GM21723 (cell line): ENCODE results near the gene UIMC1.

Source experiments
- ATAC-seq: cut with Tn5 transposase; IDR thresholded peaks from one replicate; pipeline ENCODE4 v1.9.1; 2021; ENCODE audit warnings: mild to moderate bottlenecking, moderate library complexity; ENCODE audit not compliant: unreplicated experiment

UIMC1 gene

DNA sequence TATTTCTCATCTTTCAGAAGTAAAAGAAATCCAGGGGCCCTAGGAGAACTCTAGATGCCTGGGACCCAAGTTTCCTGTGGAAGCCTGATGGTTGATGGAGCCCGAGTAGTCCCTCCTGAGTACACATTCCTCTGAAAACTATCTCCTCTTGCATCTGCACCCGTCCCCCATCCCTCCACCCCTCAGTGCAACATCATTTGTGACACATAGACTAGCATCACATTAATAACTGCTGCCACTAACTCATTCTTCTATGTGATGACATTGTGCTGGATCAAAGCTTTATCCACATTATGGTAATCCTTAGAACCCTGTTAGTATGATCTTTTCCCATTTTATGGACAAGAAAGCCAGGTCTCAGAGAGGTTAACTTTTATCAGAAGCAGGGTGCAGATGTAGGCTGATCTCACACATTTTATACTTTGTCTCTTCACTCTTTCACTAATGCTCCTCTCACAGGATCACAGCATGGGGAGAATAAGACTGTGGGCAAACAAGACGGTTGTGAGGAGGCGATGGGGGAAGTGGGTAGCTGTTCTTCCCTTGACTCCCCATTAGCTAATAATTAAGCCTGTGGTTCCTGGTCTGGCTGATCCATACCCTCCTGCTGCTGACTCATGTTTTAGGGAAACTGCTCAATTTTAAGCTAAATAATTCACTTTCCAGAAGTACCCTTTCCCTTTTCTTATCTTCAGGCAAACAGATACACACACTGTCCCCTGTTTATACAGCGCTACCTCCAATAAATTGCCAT lies 103.5 kb downstream of the UIMC1 start:
- ATAC-seq: no peak

DNA sequence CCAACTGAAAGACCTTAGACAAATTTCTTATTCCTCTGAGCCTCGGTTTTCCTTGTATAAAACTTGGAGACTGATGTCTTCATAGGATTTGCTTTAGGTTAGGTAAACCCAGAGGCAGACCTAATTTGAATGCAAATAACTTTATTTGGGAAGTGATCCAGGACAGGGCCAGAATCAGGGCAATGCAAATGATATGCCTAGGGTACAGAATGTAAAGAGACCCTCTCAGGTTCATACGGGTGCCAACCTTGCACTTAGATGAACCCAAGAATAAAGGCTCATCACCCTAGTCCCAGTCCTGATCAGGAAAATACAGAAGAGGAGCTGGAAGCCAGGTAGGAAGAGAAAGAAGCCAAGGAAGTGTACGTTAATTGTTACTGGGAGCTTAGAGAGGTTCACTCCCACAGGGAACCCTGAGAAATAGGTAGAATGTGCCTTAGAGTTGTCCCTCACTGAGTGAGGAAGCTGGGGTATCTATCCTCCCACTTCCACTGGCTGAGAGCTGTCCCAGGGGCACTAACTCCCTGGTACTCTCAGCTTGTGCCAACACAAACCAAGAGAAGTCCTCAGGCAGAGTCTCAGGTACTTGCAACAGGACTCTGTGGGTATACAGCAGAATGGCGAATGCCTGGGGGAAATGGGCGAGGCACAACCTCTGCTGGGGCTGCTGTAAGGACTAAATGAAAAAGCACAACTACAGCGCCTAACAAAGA lies 104.3 kb downstream of the UIMC1 start:
- no peak for ATAC-seq

DNA sequence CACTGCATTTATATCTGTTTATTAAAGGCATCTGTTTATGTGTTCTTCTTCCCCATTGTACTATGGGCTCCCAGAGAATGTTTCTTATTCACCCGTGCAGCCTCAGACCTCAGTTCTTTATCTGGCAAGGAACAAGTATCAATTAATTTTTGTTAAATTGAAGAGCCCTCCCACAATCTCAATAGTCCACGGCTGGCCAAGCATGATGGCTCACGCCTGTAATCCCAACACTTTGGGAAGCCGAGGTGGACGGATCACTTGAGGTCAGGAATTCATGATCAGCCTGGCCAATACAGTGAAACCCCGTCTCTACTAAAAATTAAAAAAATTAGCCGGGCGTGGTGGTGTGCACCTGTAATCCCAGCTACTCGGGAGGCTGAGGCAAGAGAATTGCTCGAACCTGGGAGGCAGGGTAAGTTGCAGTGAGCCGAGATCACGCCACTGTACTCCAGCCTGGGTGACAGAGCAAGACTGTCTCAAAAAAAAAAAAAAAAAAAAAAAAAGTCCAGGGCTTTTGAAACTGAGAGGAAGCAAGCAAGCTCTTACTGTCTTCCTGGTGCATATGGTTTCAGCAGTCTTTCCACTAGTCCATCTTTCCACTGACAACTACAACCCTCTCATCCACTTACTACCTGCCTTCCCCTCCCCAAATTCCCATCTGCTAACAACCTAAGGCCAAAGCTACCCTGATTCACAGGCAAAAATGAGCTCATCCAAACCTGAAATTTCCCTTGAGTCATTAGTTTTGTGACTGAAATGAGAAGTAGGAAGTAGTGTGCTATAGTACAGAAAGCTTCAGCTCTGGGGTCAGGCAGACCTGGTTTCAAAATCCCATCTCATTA lies 105.1 kb downstream of the UIMC1 start:
- peak; percentile 64 for ATAC-seq

DNA sequence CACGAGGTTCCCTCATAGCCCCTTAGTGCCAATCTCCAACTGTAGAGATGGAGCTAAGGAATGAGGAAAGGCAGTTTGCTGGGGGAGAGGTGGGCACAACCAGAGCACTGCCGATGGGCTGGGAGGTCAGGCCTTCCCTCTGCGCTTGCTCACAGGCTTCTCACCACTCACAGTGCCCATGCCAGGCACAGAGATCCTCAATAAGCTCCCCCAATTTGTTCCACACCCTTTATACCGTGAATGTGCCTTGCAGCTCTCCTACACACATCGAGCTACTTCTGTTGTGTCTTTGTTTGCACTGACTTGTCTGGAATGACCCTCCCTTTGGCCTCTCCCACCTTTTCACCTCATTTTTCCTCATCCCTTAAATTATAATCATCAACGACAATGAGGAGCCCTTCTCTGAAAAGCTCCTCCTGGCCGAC lies 105.8 kb downstream of the UIMC1 start:
- ATAC-seq: no peak

DNA sequence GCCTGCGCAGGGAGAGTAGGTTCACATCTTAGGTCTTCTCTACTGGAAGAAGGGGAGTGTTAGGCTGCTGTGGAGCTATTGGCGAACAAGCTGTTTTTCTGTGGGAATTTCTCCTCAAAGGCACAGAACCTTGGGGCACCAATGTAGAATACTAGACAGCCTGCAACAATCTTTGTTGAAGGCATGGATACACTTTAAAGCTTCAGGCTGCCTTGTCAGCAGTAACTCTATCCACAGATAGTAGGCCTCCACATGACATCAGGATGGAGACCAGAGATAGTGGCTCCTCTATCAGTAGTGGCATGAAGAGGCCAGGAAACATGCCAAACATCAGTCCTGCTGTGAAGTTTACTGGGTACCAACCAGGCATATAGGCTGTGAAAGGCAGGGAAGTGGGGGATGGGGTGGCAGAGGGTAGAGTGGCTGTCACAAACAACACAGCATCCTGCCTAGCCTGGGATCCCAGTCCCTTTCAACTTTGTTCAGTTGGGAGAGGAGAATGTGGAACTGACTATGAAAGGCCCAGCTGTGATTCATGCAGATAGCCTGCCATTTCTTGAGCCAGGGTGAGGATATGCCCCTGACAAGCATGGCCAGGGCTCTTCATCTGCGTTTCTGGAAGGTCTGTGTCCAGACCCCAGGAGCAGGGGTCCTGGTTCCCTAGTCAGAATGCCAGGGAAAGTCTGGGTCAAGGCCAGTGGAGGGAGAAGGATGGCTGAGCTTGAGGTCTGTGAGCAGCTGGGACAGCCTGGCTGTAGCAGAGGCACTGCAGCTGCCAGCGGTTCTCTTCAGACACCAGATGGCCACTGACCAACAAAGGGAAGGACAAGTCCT lies 106.4 kb downstream of the UIMC1 start:
- no peak for ATAC-seq

DNA sequence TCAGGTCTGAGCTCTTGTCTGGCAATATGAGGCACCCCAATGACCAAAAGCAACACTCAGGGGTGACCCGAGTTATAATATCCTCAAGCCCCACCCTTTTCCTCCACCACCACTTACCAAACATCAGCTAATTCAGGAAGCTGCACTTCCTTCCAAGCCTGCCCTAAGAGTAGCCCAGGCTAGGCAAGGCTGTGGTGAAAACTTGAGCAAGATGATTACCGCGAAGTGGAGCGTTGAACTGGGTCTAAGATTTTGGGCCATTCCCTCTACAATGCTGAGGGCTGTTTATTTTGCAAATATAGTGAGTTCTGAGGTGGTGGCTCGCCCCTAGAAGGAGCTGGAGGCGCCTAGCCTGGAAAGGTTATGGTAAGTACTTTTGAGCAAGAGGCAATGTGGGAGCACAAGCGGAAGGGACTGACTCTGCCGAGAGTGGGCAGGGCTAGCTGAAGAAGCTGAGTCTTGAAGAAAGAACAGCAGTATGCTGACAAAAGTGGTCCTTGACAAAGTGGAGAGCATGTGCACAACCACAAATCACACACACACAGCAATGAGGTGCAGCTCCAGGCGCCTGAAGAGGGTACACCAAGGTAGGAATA lies 107.2 kb downstream of the UIMC1 start, which contains the start of gene HK3:
Gene HK3 (minus strand): TSS at position 51 of the 596 bp plus-strand sequence. CDS start 3,187 bp downstream, outside the sequence.
- no peak for ATAC-seq

DNA sequence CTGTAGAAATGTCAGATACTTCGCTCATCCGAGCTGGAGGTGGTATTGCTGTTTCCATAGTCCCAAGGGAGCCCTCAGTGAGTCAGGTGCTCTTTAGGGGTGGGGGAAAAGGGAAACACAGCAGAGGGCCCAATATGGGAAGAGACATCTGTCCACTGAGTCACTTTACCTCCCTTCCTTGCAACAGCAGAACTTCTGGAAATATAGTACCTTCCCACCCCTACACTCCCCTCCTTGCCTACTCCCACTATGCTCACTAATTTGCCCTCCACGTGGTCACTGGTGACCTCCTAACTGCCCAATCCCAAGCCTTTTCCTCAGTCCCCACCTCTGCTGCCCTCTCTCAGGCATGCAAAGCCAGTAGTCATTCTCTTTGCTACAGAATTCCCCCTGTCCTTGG lies 109.3 kb downstream of the UIMC1 start:
- no peak for ATAC-seq

DNA sequence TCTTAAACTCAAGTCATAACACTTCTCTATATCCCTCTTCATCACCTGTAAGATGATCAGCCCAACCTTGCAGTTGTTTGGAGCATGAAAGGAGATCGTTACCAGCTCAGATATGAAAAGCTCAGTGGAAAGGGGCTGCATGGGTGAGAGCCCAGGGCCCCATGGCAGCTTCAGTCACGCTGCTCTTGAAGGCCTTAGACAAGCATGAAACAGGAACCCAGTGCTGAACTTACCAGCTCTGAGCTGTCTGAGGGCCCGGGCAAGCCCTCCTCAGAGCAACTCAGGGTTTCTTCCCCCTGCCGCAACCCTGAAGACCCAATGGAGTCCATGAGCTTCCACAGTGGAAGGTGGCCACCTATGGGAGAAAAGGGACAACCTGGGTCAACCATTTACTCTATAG lies 110.7 kb downstream of the UIMC1 start:
- no peak for ATAC-seq

DNA sequence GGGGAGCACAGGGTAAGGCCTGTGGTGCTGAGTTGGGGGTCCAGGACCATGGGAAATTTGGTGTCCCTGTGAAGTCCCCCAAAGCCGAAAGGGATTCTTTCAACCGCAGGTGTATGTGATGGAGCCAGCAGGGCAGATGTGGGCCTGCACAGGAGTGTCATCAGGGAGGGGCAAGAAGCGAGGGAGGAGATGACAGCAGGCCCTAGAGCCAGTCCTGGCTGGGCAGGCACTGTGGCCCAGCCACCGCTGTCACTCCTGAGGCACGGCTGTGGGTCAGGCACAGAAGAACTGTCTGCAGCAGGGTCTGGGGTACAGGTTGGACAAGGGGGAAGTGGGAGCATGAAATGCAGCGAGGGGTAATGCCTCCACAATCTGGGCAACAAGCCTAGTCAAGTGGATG lies 112.3 kb downstream of the UIMC1 start:
- no peak for ATAC-seq

DNA sequence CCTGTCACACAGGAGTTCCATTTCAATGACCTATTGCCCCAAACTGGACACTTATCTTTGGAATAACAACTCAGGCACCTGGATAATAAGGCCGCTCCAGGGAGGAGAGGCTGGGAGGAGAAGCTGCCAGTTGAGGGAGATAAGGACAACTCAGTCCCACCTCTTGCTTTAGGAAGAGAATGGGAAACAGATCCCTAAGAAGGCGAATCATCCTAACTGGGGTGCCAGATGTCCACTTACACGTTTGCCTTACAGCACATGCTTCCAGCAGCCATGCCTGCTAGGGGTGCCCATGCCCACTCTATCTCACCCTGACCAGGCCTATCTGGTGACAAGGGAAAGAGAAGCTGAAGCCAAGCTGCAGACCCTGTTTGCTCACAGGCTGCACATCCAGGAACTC lies 113.9 kb downstream of the UIMC1 start:
- no peak for ATAC-seq

DNA sequence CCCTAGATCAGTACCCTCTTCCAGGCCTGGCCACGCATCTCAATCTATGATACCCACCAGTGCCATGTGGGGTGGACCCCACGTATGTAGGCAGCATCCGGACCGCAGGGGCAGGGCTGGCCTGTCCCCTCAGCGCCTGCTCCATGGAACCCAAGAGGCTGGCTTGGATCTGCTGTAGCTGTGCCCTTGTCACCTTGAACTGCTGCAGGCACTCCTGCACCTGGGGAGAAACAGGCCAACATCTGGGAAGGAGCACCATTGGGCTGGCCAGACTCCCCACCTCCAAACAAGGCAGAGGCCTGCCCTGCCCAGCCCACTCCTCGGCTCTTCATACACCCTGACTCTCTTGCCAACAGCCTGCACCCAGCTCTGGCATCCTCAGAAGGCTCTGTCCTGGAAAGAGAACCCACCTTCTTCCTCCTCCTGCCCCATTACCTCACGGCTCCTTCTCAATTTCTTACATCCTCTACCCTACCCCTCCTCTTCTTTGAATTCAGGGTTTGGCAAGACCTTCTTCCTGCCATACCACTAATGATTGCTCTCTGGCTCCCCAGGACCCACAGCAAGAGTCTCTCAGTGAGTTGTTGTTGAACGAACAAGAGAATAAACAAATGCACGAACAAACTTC lies 115.1 kb downstream of the UIMC1 start:
- ATAC-seq: no peak

DNA sequence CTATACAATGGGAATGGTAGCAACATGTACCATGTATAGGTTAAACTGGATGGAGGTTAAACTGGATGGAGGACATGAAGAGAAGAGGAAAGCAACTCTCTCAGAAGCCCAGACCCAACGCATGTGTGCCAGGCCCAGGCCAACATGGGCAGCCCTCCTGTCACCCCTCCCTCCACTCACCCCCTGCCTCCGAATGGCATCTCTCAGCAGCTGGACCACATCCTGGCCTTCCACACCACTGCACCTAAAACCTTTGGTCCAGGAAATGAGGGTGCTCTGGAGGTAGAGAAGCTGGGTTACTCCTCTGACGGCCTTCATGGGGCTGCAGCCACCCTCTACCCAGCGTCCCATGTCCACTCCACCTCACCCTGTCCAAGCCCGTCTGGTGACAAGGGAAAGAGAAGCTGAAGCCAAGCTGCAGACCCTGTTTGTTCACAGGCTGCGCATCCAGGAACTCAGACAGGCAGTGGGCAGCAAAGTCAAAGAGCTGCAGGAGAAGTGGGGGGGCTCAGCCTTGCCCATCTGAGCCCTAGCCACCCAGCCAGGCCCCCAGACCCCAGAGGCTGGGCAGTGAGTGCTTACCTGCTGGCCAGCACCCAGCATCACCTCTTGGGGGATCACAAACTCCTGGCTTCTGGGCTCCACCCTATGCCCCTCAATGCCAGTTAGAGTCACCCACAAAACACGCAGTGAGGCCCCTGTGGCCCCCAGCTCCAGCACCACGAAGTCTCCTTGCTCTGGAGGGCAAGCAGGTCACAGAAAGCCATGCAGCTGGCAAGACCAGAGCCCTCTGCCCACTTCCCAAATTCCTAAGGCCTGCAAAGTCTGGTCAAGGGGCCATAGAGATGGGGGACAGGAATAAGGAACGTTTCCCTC lies 115.9 kb downstream of the UIMC1 start:
- ATAC-seq: no peak

DNA sequence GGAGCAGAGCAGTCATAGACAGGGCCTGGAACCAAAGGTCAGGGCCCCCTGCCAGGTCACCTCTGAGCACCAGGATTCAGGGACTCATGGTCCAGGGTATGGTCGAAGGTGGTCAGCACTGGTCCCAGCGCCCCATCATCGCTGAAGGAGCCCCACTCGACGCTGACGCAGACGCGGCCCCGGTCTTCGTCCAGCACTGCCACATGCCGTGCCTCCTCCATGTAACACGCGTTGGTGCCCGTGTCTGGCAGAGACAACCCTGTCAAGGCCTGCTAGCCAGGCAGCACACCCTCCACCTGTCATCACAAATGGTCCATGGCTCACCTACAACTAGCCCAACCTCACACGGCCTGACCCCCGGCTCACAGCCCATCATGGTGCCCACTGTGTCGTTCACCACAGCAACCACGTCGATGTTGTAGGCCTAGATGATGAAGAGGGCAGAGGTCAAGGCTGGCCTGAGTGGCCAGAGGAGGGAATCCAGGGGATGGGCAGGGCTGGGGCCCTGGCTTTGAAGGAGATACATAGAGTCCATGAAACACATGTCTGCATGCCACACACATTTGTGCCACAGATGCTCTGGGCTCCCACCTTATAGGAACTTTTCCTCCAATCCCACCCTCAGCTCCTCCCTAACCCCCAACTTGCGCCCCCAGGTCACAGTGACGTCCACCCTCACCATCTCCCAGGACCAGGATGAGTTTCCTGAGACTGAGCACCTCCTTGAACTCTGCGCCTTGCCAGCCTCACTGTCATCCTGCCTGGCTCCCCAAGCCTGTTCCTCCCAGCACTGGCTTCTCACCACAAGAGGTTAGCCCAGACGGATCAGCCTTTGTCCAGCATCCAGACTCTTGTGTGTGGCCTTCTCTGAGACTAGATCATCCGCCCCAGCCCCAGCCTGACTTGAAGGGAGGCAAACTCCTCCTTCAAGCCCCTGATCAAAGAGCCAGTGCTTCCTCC lies 117.0 kb downstream of the UIMC1 start:
- no peak for ATAC-seq

DNA sequence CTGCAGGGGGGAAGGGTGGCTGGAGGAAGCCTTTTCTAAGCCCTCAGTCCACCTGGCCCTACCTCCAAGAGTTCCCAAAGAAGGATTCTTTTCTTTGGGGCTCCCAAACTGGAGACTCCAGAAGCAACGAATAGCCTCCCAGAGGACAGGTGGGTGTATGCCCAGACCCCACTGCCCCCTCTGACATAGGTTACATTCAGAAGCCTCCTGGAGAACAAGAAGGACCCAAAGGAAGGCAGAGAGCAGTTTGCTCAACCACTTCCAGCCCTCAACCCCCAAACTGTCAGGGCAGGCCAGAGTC lies 117.8 kb downstream of the UIMC1 start:
- no peak for ATAC-seq

DNA sequence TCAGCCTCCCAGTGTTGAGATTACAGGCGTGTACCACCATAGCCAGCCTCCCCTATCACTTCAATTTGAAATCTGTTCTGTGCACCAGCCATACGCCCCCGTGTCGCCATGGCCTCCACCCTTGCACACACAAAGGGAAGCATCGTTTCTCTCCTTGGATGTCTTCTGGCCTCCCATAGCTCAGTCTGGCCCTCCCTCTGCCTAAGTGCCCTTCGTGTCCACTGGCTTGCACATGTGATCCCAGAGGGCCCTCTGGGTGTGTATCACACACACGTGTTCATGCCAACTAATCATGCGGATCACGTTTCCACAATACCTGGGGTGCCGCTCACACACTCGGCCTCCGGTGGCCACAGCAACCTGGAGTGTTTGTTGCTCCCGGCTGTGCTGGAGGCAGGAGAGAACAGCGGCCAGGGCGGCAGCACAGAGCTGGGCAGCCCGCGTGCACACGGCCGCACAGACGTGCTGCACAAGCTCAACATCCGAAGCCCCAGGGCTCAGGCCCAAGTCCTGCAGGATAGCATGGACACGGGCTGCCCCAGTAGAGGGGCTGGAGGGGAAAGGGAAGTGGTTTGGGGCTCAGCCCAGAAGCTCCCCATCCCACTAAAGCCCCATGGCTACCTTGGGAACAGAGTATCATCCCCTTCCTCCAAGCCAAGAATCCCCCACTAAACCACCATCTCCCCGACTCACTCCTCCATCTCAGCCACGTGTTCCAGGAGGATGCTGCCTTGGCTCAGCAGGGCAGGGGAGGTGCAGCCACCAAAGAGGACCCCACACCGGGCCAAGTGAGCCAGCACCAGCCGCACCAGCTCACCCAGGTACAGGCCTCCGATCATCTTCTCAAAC lies 118.3 kb downstream of the UIMC1 start:
- no peak for ATAC-seq

DNA sequence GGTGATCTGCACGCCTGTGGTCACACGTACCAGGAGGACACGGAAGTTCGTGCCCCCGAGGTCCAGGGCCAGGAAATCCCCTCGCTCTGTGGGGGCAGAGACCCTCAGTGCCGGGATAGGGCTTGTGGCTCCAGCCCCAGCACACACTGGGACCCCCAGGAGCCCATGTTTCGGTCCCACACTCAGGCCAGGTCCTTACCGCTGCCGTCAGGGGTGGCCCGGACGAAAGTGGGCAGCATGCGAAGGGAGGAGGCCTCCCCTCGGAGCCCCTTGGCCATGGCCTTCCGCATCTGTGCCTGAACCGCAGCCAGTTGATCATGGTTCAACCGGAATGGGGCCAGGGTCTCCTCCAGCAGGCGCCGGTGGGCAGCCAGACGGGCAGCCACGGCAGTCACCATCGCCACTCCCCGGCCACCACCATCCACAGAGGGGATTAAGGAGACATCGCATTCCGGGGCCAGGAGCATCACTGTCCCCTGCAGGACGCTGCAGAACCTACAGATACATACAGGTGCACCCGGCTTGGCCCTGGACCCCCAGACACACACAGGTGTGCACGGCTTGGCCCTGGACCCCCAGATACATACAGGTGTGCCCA lies 119.2 kb downstream of the UIMC1 start:
- no peak for ATAC-seq
